ENCODE results near the gene SMLR1.

SMLR1 gene

GRCh38 chr6:130864344-130864743 lies 37.1 kb downstream of the SMLR1 start:
- no peak overlapping the region for H3K9ac ChIP-seq (ENCODE audit: insufficient read length)
- no peaks in the 10 kb centered on the region for H3K9me3 ChIP-seq (ENCODE audit: low read depth, low read length)
- TF ChIP-seq FOXP2 (optimal IDR thresholded peaks at IDR 0.05; ENCODE audit: control extremely low read depth, extremely low read length, insufficient read depth): no peak
- TF ChIP-seq POLR2AphosphoS5 (IDR thresholded peaks at IDR 0.05; ENCODE audit: borderline replicate concordance, low read depth, low read length): no peak
- no peak for TF ChIP-seq EZH2 (IDR thresholded peaks at IDR 0.05)
- DNase-seq (ENCODE audit: low read depth, low spot score): no peak
- H3K4me3 ChIP-seq: no peak overlapping the region
- H3K27ac ChIP-seq: no peak overlapping the region
- peaks cover 46% of the 10 kb centered on the region for H3K36me3 ChIP-seq (ENCODE audit: insufficient read depth, low read length)

- H3K36me3 ChIP-seq (ENCODE audit: insufficient read depth, low read length): peaks cover 56% of the 10 kb centered on the region
- H3K9me3 ChIP-seq (ENCODE audit: low read depth, low read length): no peaks in the 10 kb centered on the region
- no peak overlapping the region for H3K9ac ChIP-seq (ENCODE audit: insufficient read length)
- TF ChIP-seq POLR2AphosphoS5 (IDR thresholded peaks at IDR 0.05; ENCODE audit: borderline replicate concordance, low read depth, low read length): no peak
- TF ChIP-seq FOXP2 (optimal IDR thresholded peaks at IDR 0.05; ENCODE audit: control extremely low read depth, extremely low read length, insufficient read depth): no peak
- no peak for TF ChIP-seq EZH2 (IDR thresholded peaks at IDR 0.05)
- H3K4me3 ChIP-seq: no peak overlapping the region
- DNase-seq (ENCODE audit: low read depth, low spot score): no peak
- no peak overlapping the region for H3K27ac ChIP-seq
These were observed 38.6 kb downstream of the SMLR1 start for GRCh38 chr6:130865793-130866192.

GRCh38 chr6:130869681-130870080 lies 42.5 kb downstream of the SMLR1 start:
- TF ChIP-seq FOXP2 (optimal IDR thresholded peaks at IDR 0.05; ENCODE audit: control extremely low read depth, extremely low read length, insufficient read depth) (no peak), EZH2 (IDR thresholded peaks at IDR 0.05) (no peak), POLR2AphosphoS5 (IDR thresholded peaks at IDR 0.05; ENCODE audit: borderline replicate concordance, low read depth, low read length) (no peak)
- Histone ChIP-seq H3K9me3 (ENCODE audit: low read depth, low read length) (no peaks in the 10 kb centered on the region), H3K36me3 (ENCODE audit: insufficient read depth, low read length) (peaks cover 32% of the 10 kb centered on the region), H3K27ac (no peak overlapping the region), H3K4me3 (no peak overlapping the region), H3K9ac (ENCODE audit: insufficient read length) (no peak overlapping the region)
- DNase-seq (ENCODE audit: low read depth, low spot score): no peak

GRCh38 chr6:130870179-130870880 lies 43.1 kb downstream of the SMLR1 start:
- no peak for TF ChIP-seq FOXP2 (optimal IDR thresholded peaks at IDR 0.05; ENCODE audit: control extremely low read depth, extremely low read length, insufficient read depth)
- TF ChIP-seq POLR2AphosphoS5 (IDR thresholded peaks at IDR 0.05; ENCODE audit: borderline replicate concordance, low read depth, low read length): no peak
- TF ChIP-seq EZH2 (IDR thresholded peaks at IDR 0.05): no peak
- H3K27ac ChIP-seq: no peak overlapping the region
- peaks cover 31% of the 10 kb centered on the region for H3K36me3 ChIP-seq (ENCODE audit: insufficient read depth, low read length)
- DNase-seq (ENCODE audit: low read depth, low spot score): no peak
- H3K9ac ChIP-seq (ENCODE audit: insufficient read length): no peak overlapping the region
- H3K4me3 ChIP-seq: no peak overlapping the region
- H3K9me3 ChIP-seq (ENCODE audit: low read depth, low read length): no peaks in the 10 kb centered on the region

- Histone ChIP-seq H3K4me3 (no peak overlapping the region), H3K27ac (no peak overlapping the region), H3K9me3 (ENCODE audit: low read depth, low read length) (no peaks in the 10 kb centered on the region), H3K9ac (ENCODE audit: insufficient read length) (no peak overlapping the region), H3K36me3 (ENCODE audit: insufficient read depth, low read length) (peaks cover 21% of the 10 kb centered on the region)
- TF ChIP-seq POLR2AphosphoS5 (IDR thresholded peaks at IDR 0.05; ENCODE audit: borderline replicate concordance, low read depth, low read length) (no peak), FOXP2 (optimal IDR thresholded peaks at IDR 0.05; ENCODE audit: control extremely low read depth, extremely low read length, insufficient read depth) (no peak), EZH2 (IDR thresholded peaks at IDR 0.05) (no peak)
- peak; percentile 52 for DNase-seq (ENCODE audit: low read depth, low spot score)
These were observed 45.3 kb downstream of the SMLR1 start for GRCh38 chr6:130872250-130873095.

GRCh38 chr6:130873746-130874145 lies 46.5 kb downstream of the SMLR1 start:
- Histone ChIP-seq H3K36me3 (ENCODE audit: insufficient read depth, low read length) (peaks cover 26% of the 10 kb centered on the region), H3K9ac (ENCODE audit: insufficient read length) (no peak overlapping the region), H3K27ac (no peak overlapping the region), H3K4me3 (no peak overlapping the region), H3K9me3 (ENCODE audit: low read depth, low read length) (no peaks in the 10 kb centered on the region)
- no peak for TF ChIP-seq FOXP2 (optimal IDR thresholded peaks at IDR 0.05; ENCODE audit: control extremely low read depth, extremely low read length, insufficient read depth)
- TF ChIP-seq POLR2AphosphoS5 (IDR thresholded peaks at IDR 0.05; ENCODE audit: borderline replicate concordance, low read depth, low read length): no peak
- TF ChIP-seq EZH2 (IDR thresholded peaks at IDR 0.05): no peak
- DNase-seq (ENCODE audit: low read depth, low spot score): no peak

GRCh38 chr6:130879826-130880225 lies 52.6 kb downstream of the SMLR1 start:
- H3K4me3 ChIP-seq: no peak overlapping the region
- H3K36me3 ChIP-seq (ENCODE audit: insufficient read depth, low read length): peaks cover 42% of the 10 kb centered on the region
- TF ChIP-seq FOXP2 (optimal IDR thresholded peaks at IDR 0.05; ENCODE audit: control extremely low read depth, extremely low read length, insufficient read depth): no peak
- TF ChIP-seq EZH2 (IDR thresholded peaks at IDR 0.05): no peak
- TF ChIP-seq POLR2AphosphoS5 (IDR thresholded peaks at IDR 0.05; ENCODE audit: borderline replicate concordance, low read depth, low read length): no peak
- no peak overlapping the region for H3K9ac ChIP-seq (ENCODE audit: insufficient read length)
- H3K9me3 ChIP-seq (ENCODE audit: low read depth, low read length): no peaks in the 10 kb centered on the region
- no peak for DNase-seq (ENCODE audit: low read depth, low spot score)
- H3K27ac ChIP-seq: no peak overlapping the region

- TF ChIP-seq EZH2 (IDR thresholded peaks at IDR 0.05) (no peak), FOXP2 (optimal IDR thresholded peaks at IDR 0.05; ENCODE audit: control extremely low read depth, extremely low read length, insufficient read depth) (no peak), POLR2AphosphoS5 (IDR thresholded peaks at IDR 0.05; ENCODE audit: borderline replicate concordance, low read depth, low read length) (no peak)
- H3K27ac ChIP-seq: no peak overlapping the region
- no peak overlapping the region for H3K9ac ChIP-seq (ENCODE audit: insufficient read length)
- DNase-seq (ENCODE audit: low read depth, low spot score): no peak
- H3K4me3 ChIP-seq: no peak overlapping the region
- H3K36me3 ChIP-seq (ENCODE audit: insufficient read depth, low read length): peaks cover 35% of the 10 kb centered on the region
- no peaks in the 10 kb centered on the region for H3K9me3 ChIP-seq (ENCODE audit: low read depth, low read length)
These were observed 55.2 kb downstream of the SMLR1 start for GRCh38 chr6:130882370-130882769.

Measured in SK-N-MC (cell line).